Neural cell (in vitro differentiated cells): Measurements from ENCODE around the gene CEACAM19. TPM values are rescaled to one million over a fixed set of nuclear protein-coding genes. Genes with fewer than 3 reads are reported as not detected.
"Not testable (repeated sequence)": the region's sequence is repeated elsewhere in the genome, so short reads cannot be mapped to it uniquely, and the experiment has no call there.

Experiments
- H2AFZ ChIP-seq: fragments of 200-600, 300-800 bp; sonication (generic), shearing (Covaris generic); 2 replicates; pipeline ENCODE4 v1.6.0; 2014; ENCODE audit warnings: low read depth, mild to moderate bottlenecking, antibody characterized with exemption, low read length, moderate library complexity
- H3F3A ChIP-seq: fragments of 200-600 bp; shearing (Covaris generic); 2 replicates; pipeline ENCODE4 v1.6.1; 2016; ENCODE audit warnings: mild to moderate bottlenecking, moderate library complexity, mixed read lengths, antibody characterized with exemption, low read length; ENCODE audit not compliant: insufficient read depth, poor library complexity, severe bottlenecking
- H3K27ac ChIP-seq: fragments of 200-600, 300-800 bp; sonication (generic), shearing (Covaris generic); 2 replicates; pipeline ENCODE4 v1.5.1; 2014; ENCODE audit warnings: mild to moderate bottlenecking, low read length, moderate library complexity
- H3K27me3 ChIP-seq: fragments of 300-800, 200-600 bp; sonication (generic), shearing (Covaris generic); 2 replicates; pipeline ENCODE4 v1.6.0; 2014; ENCODE audit warnings: mild to moderate bottlenecking, low read depth, low read length, moderate library complexity; ENCODE audit not compliant: insufficient read depth
- H3K36me3 ChIP-seq: fragments of 300-800, 200-600 bp; sonication (generic), shearing (Covaris generic); 2 replicates; pipeline ENCODE4 v1.5.1; 2014; ENCODE audit warnings: mild to moderate bottlenecking, antibody characterized with exemption, low read length, moderate library complexity; ENCODE audit not compliant: insufficient read depth
- H3K4me2 ChIP-seq: fragments of 300-800, 200-600 bp; sonication (generic), shearing (Covaris generic); 2 replicates; pipeline ENCODE4 v1.6.0; 2014; ENCODE audit warnings: mild to moderate bottlenecking, low read length
- H3K4me3 ChIP-seq: fragments of 300-800, 200-600 bp; sonication (generic), shearing (Covaris generic); 2 replicates; pipeline ENCODE4 v1.5.1; 2014; ENCODE audit warnings: mild to moderate bottlenecking, low read length, moderate library complexity
- H3K79me2 ChIP-seq: fragments of 200-600 bp; shearing (Covaris generic); replicated peaks from 2 replicates; pipeline ENCODE4 v1.6.0; 2014; ENCODE audit warnings: mild to moderate bottlenecking, low read length, moderate library complexity; ENCODE audit not compliant: insufficient read depth
- H3K9ac ChIP-seq: fragments of 300-800, 200-600 bp; sonication (generic), shearing (Covaris generic); 2 replicates; pipeline ENCODE4 v1.6.1; 2016; ENCODE audit warnings: mild to moderate bottlenecking, low read length, mixed read lengths
- H3K9me2 ChIP-seq: fragments of 200-600 bp; shearing (Covaris generic); 2 replicates; pipeline ENCODE4 v1.6.1; 2016; ENCODE audit warnings: mild to moderate bottlenecking, low read length, mixed read lengths; ENCODE audit not compliant: insufficient read depth
- H3K9me3 ChIP-seq: fragments of 200-600, 300-800 bp; sonication (generic), shearing (Covaris generic); 2 replicates; pipeline ENCODE4 v1.6.1; 2016; ENCODE audit warnings: mild to moderate bottlenecking, mixed run types, low read length, moderate library complexity, mixed read lengths
- H4K20me1 ChIP-seq: fragments of 200-600 bp; shearing (Covaris generic); 2 replicates; pipeline ENCODE4 v1.6.1; 2016; ENCODE audit warnings: mild to moderate bottlenecking, mixed run types; ENCODE audit not compliant: insufficient read depth
- CTCF ChIP-seq: fragments of 450-650 bp; IDR thresholded peaks from 2 replicates; pipeline ENCODE4 v1.5.1; 2014; ENCODE audit warnings: antibody characterized with exemption, mild to moderate bottlenecking, moderate library complexity; ENCODE audit not compliant: poor library complexity, severe bottlenecking
- EP300 ChIP-seq: fragments of 450-650 bp; conservative IDR thresholded peaks from 2 replicates; pipeline ENCODE4 v1.6.1; 2014; ENCODE audit warnings: antibody characterized with exemption, mild to moderate bottlenecking, moderate library complexity; ENCODE audit not compliant: poor library complexity, severe bottlenecking
- EZH2 ChIP-seq: fragments of 200-600, 300-800 bp; shearing (Covaris generic), sonication (generic); IDR thresholded peaks from 2 replicates; pipeline ENCODE4 v1.6.1; 2014; ENCODE audit warnings: antibody characterized with exemption, low read length, borderline replicate concordance, mild to moderate bottlenecking; ENCODE audit not compliant: insufficient read depth, poor library complexity, severe bottlenecking
- MXI1 ChIP-seq: fragments of 450-650 bp; conservative IDR thresholded peaks from 2 replicates; pipeline ENCODE4 v1.6.1; 2014; ENCODE audit warnings: antibody characterized with exemption, mild to moderate bottlenecking; ENCODE audit not compliant: poor library complexity, severe bottlenecking
- POLR2AphosphoS5 ChIP-seq: IDR thresholded peaks from 2 replicates; pipeline ENCODE4 v1.6.1; 2012
- RAD21 ChIP-seq: fragments of 450-650 bp; conservative IDR thresholded peaks from 2 replicates; pipeline ENCODE4 v1.6.1; 2014; ENCODE audit warnings: antibody characterized with exemption, mild to moderate bottlenecking, moderate library complexity
- REST ChIP-seq: IDR thresholded peaks from 2 replicates; pipeline ENCODE4 v1.6.1; 2012; ENCODE audit warnings: borderline replicate concordance
- SMC3 ChIP-seq: fragments of 450-650 bp; conservative IDR thresholded peaks from 2 replicates; pipeline ENCODE4 v1.6.1; 2014; ENCODE audit warnings: antibody characterized with exemption, mild to moderate bottlenecking, moderate library complexity; ENCODE audit not compliant: poor library complexity
- TAF1 ChIP-seq: IDR thresholded peaks from 2 replicates; pipeline ENCODE4 v1.6.1; 2012; ENCODE audit warnings: low read depth
- polyA plus RNA-seq: library from polyadenylated mRNA; depleted of rRNA; stranded (reverse); fragments of >200 nt; gene quantifications from 2 replicates; pipeline ENCODE4 v1.2.3, GENCODE V29; 2014

CEACAM19 gene
- polyA plus RNA-seq, 1 donor from 2014 or later, result 1.9 TPM

- H3K9me3 ChIP-seq, result no peaks in the 10 kb centered on the region
- H2AFZ ChIP-seq, result no peak overlapping the region
- no peak overlapping the region for H3K9ac ChIP-seq
- no peak overlapping the region for H3K4me2 ChIP-seq
- no peaks in the 10 kb centered on the region for H3K9me2 ChIP-seq
- H3K27me3 ChIP-seq, result no peaks in the 10 kb centered on the region
- no peaks in the 10 kb centered on the region for H3K36me3 ChIP-seq
- H3K4me3 ChIP-seq, result no peak overlapping the region
- no peaks in the 10 kb centered on the region for H3K79me2 ChIP-seq
- TF ChIP-seq REST (no peak), TAF1 (no peak), MXI1 (no peak)
- no peak overlapping the region for H3K27ac ChIP-seq
- H3F3A ChIP-seq, result no peaks in the 10 kb centered on the region
- H4K20me1 ChIP-seq, result no peaks in the 10 kb centered on the region
Observed at GRCh38 chr19:44623626-44624025, 47.7 kb upstream of the CEACAM19 start.

- no peaks in the 10 kb centered on the region for H3K9me2 ChIP-seq
- H3K36me3 ChIP-seq, result no peaks in the 10 kb centered on the region
- no peak overlapping the region for H3K9ac ChIP-seq
- no peaks in the 10 kb centered on the region for H3K79me2 ChIP-seq
- H3F3A ChIP-seq, result no peaks in the 10 kb centered on the region
- TF ChIP-seq TAF1, result no peak
- no peak for TF ChIP-seq MXI1
- TF ChIP-seq EP300, result no peak
- TF ChIP-seq POLR2AphosphoS5, result no peak
- no peak for TF ChIP-seq CTCF
- no peak for TF ChIP-seq REST
- no peak for TF ChIP-seq SMC3
- no peak for TF ChIP-seq EZH2
- no peak for TF ChIP-seq RAD21
- H2AFZ ChIP-seq, result no peak overlapping the region
- no peaks in the 10 kb centered on the region for H3K27me3 ChIP-seq
- no peaks in the 10 kb centered on the region for H3K9me3 ChIP-seq
- H3K4me2 ChIP-seq, result no peak overlapping the region
- no peak overlapping the region for H3K27ac ChIP-seq
- no peaks in the 10 kb centered on the region for H4K20me1 ChIP-seq
- H3K4me3 ChIP-seq, result no peak overlapping the region
Observed at GRCh38 chr19:44624840-44625354, 46.4 kb upstream of the CEACAM19 start.

- H3K9me2 ChIP-seq, H2AFZ ChIP-seq, H3K36me3 ChIP-seq, H4K20me1 ChIP-seq, H3K4me3 ChIP-seq, H3K4me2 ChIP-seq, H3K79me2 ChIP-seq, H3K27ac ChIP-seq, H3K9ac ChIP-seq, H3K27me3 ChIP-seq, H3K9me3 ChIP-seq, H3F3A ChIP-seq: not testable (repeated sequence)
Observed at GRCh38 chr19:44625637-44626036, 45.6 kb upstream of the CEACAM19 start.
